H1 (cell line): ENCODE data around the gene TBX4. TPM values are rescaled to one million over a fixed set of nuclear protein-coding genes. Genes with fewer than 3 reads are reported as not detected.
A peak's percentile ranks its signal among the peaks of the same experiment; 100 is the strongest.

Experiments
- CTCF ChIA-PET: fragments of 300-600 bp; sonication (Branson Sonifier 250); formaldehyde crosslinking; loops from one replicate; lab custom pipeline; 2021; ENCODE audit not compliant: partially characterized antibody; lab: Charles Lee
- POLR2A ChIA-PET: fragments of 300-600 bp; sonication (Branson Sonifier 250); formaldehyde crosslinking; loops from one replicate; lab custom pipeline; 2021; ENCODE audit warnings: inconsistent platforms; ENCODE audit not compliant: partially characterized antibody; lab: Charles Lee
- DNase-seq, 2 experiments: peaks; one replicate each; pipeline versions ENCODE4 v3.0.0 to v3.0.0-alpha.2; 2010 to 2022; ENCODE audit warnings: low spot score in 2 of 2, low read depth in 1 of 2, mixed read lengths in 1 of 2
- FAIRE-seq: peaks from 2 replicates; lab custom pipeline; 2011; peaks lifted over from hg19 to GRCh38; lab: Jason Lieb, UNC
- H2AFZ ChIP-seq: 2 replicates; pipeline ENCODE4 v1.8.1; 2012; ENCODE audit warnings: low read length, inconsistent platforms
- H2AK5ac ChIP-seq: 2 replicates; pipeline ENCODE4 v1.6.1; 2013; ENCODE audit warnings: low read depth, low read length
- H2BK120ac ChIP-seq: replicated peaks from 2 replicates; pipeline ENCODE3; 2013; ENCODE audit warnings: low read depth, low read length, inconsistent platforms
- H2BK12ac ChIP-seq: 2 replicates; pipeline ENCODE4 v1.6.1; 2013; ENCODE audit warnings: low read depth, low read length
- H2BK15ac ChIP-seq: 2 replicates; pipeline ENCODE4 v1.6.1; 2013; ENCODE audit warnings: low read length
- H2BK20ac ChIP-seq: 2 replicates; pipeline ENCODE4 v1.6.1; 2013; ENCODE audit warnings: low read length
- H2BK5ac ChIP-seq: 2 replicates; pipeline ENCODE4 v1.6.1; 2013; ENCODE audit warnings: low read depth, low read length
- H3K14ac ChIP-seq: 2 replicates; pipeline ENCODE4 v1.6.1; 2013; ENCODE audit warnings: inconsistent platforms; ENCODE audit not compliant: insufficient read length
- H3K18ac ChIP-seq: 2 replicates; pipeline ENCODE4 v1.6.1; 2013; ENCODE audit warnings: low read length; ENCODE audit errors: extremely low read depth
- H3K23ac ChIP-seq: 2 replicates; pipeline ENCODE4 v1.6.1; 2013; ENCODE audit warnings: inconsistent platforms; ENCODE audit not compliant: insufficient read length
- H3K23me2 ChIP-seq: 2 replicates; pipeline ENCODE4 v1.6.1; 2013; ENCODE audit warnings: low read depth, low read length
- H3K27ac ChIP-seq: 2 replicates; pipeline ENCODE4 v1.6.1; 2011; ENCODE audit warnings: low read depth, low read length, inconsistent platforms
- H3K27me3 ChIP-seq, 4 experiments: replicated peaks in 1 of 4; 1 replicate in 1 of 4; 2 replicates in 3 of 4; pipeline versions ENCODE4 v1.6.1 to v1.8.1; 2011 to 2013; ENCODE audit warnings: low read length in 3 of 4, mild to moderate bottlenecking in 3 of 4, inconsistent platforms in 2 of 4, mixed read lengths in 2 of 4, moderate library complexity in 1 of 4; ENCODE audit not compliant: control insufficient read depth in 3 of 4, insufficient read depth in 3 of 4; ENCODE audit errors: extremely low read depth in 1 of 4
- H3K36me3 ChIP-seq, 4 experiments: 2 replicates each; pipeline versions ENCODE4 v1.6.1 to v1.8.1; 2011 to 2013; ENCODE audit warnings: mild to moderate bottlenecking in 4 of 4, low read length in 3 of 4, moderate library complexity in 2 of 4, control low read depth in 1 of 4, inconsistent platforms in 1 of 4; ENCODE audit not compliant: insufficient read depth in 4 of 4, control insufficient read depth in 2 of 4
- H3K4ac ChIP-seq: replicated peaks from 2 replicates; pipeline ENCODE3; 2013; ENCODE audit warnings: low read length, low read depth, mixed read lengths, inconsistent platforms; ENCODE audit not compliant: insufficient read length
- H3K4me1 ChIP-seq, 4 experiments: replicated peaks in 1 of 4; 1 replicate in 1 of 4; 2 replicates in 3 of 4; pipeline versions ENCODE4 v1.6.1 to v1.8.1; 2011 to 2013; ENCODE audit warnings: low read length in 3 of 4, inconsistent platforms in 2 of 4, mixed read lengths in 1 of 4; ENCODE audit not compliant: insufficient read depth in 4 of 4, control insufficient read depth in 3 of 4
- H3K4me2 ChIP-seq, 2 experiments: 2 replicates each; pipeline versions ENCODE4 v1.6.1 to v1.8.1; 2011 to 2013; ENCODE audit warnings: low read depth in 2 of 2, low read length in 2 of 2, control low read depth in 1 of 2, inconsistent platforms in 1 of 2, mild to moderate bottlenecking in 1 of 2; ENCODE audit not compliant: insufficient read depth in 1 of 2
- H3K4me3 ChIP-seq, 4 experiments: fragments of 200-600, 300-600 bp in 1 of 4; sonication (generic), shearing (Covaris generic), sonication (Bioruptor Twin) in 1 of 4; 2 replicates each; pipeline versions ENCODE4 v1.5.1 to v1.8.1; 2011 to 2016; ENCODE audit warnings: low read length in 4 of 4, low read depth in 3 of 4, control low read depth in 2 of 4, inconsistent platforms in 2 of 4, mild to moderate bottlenecking in 2 of 4, mixed read lengths in 1 of 4, moderate library complexity in 1 of 4; ENCODE audit not compliant: insufficient read depth in 2 of 4; ENCODE audit errors: extremely low read depth in 1 of 4
- H3K56ac ChIP-seq: replicated peaks from 2 replicates; pipeline ENCODE3; 2013; ENCODE audit warnings: low read depth, mild to moderate bottlenecking, mixed read lengths, low read length, inconsistent platforms; ENCODE audit not compliant: insufficient read length
- H3K79me1 ChIP-seq: 2 replicates; pipeline ENCODE4 v1.6.1; 2013; ENCODE audit warnings: low read depth, low read length, control low read depth
- H3K79me2 ChIP-seq, 2 experiments: 2 replicates each; pipeline versions ENCODE4 v1.6.1 to v1.8.1; 2012 to 2013; ENCODE audit warnings: low read length in 2 of 2, mild to moderate bottlenecking in 2 of 2, inconsistent platforms in 1 of 2; ENCODE audit not compliant: insufficient read depth in 2 of 2, control insufficient read depth in 1 of 2
- H3K9ac ChIP-seq, 4 experiments: replicated peaks in 1 of 4; 1 replicate in 1 of 4; 2 replicates in 3 of 4; pipeline versions ENCODE4 v1.6.1 to v1.8.1; 2011 to 2013; ENCODE audit warnings: low read depth in 3 of 4, low read length in 3 of 4, control low read depth in 2 of 4, mild to moderate bottlenecking in 2 of 4, moderate library complexity in 2 of 4, inconsistent platforms in 1 of 4; ENCODE audit errors: extremely low read depth in 1 of 4
- H3K9me3 ChIP-seq, 2 experiments: 2 replicates each; pipeline versions ENCODE4 v1.6.1 to v1.8.1; 2012 to 2013; ENCODE audit warnings: mild to moderate bottlenecking in 2 of 2, moderate library complexity in 2 of 2, control low read depth in 1 of 2, inconsistent platforms in 1 of 2, low read depth in 1 of 2, low read length in 1 of 2, mixed read lengths in 1 of 2; ENCODE audit not compliant: insufficient read depth in 2 of 2
- H4K20me1 ChIP-seq, 2 experiments: replicated peaks in 1 of 2; 2 replicates each; pipeline versions ENCODE3 to v1.8.1; 2011 to 2013; ENCODE audit warnings: inconsistent platforms in 2 of 2, low read length in 2 of 2, mild to moderate bottlenecking in 1 of 2; ENCODE audit not compliant: insufficient read depth in 2 of 2, control insufficient read depth in 1 of 2
- H4K5ac ChIP-seq: 2 replicates; pipeline ENCODE4 v1.6.1; 2013; ENCODE audit warnings: low read length, low read depth, mixed read lengths, inconsistent platforms; ENCODE audit not compliant: insufficient read length
- H4K8ac ChIP-seq: 2 replicates; pipeline ENCODE4 v1.8.0; 2013; ENCODE audit warnings: mild to moderate bottlenecking, moderate library complexity, low read length, inconsistent platforms; ENCODE audit not compliant: insufficient read depth; ENCODE audit errors: extremely low read depth
- H4K91ac ChIP-seq: replicated peaks from 2 replicates; pipeline ENCODE3; 2013; ENCODE audit warnings: low read length, mixed read lengths, inconsistent platforms; ENCODE audit not compliant: insufficient read length
- SP1 ChIP-seq: IDR thresholded peaks from 2 replicates; pipeline ENCODE4 v1.6.1; 2011; ENCODE audit warnings: low read depth, low read length
- SP2 ChIP-seq: IDR thresholded peaks from 2 replicates; pipeline ENCODE4 v1.6.1; 2012; ENCODE audit warnings: mild to moderate bottlenecking, low read length, inconsistent platforms
- YY1 ChIP-seq: IDR thresholded peaks from 2 replicates; pipeline ENCODE4 v1.6.1; 2011; ENCODE audit warnings: low read depth, mild to moderate bottlenecking, low read length
- WGBS, 2 experiments: shearing (Covaris generic) in 1 of 2; methylation state at CpG; one replicate each; pipeline versions ENCODE4 v1.1.6 to v1.1.7; 2013 to 2015; ENCODE audit warnings: low lambda C conversion rate in 2 of 2, mixed read lengths in 2 of 2, inconsistent platforms in 1 of 2, low coverage in 1 of 2, missing lambda C conversion rate in 1 of 2; ENCODE audit not compliant: insufficient replicate concordance in 2 of 2, insufficient coverage in 1 of 2, insufficient read length in 1 of 2; ENCODE audit errors: extremely low coverage in 1 of 2, missing lambda C conversion rate in 1 of 2; 5-methylcytosine and 5-hydroxymethylcytosine counted together
- polyA plus RNA-seq, 7 experiments: library from polyadenylated mRNA; depleted of rRNA in 3 of 7; stranded (reverse) in 5 of 7; unstranded in 2 of 7; fragments of >200 nt in 5 of 7; fragments of 200-250 nt in 2 of 7; gene quantifications; 1 replicate in 5 of 7; 2 replicates in 1 of 7; 4 replicates in 1 of 7; pipeline versions ENCODE4 v1.2.1 to v1.2.3, GENCODE V29; 2011 to 2013; ENCODE audit warnings: missing spikeins in 2 of 7, mixed read lengths in 2 of 7
- total RNA-seq: library from RNA; stranded (reverse); fragmentation: NEBNext Ultra II Directional; extraction: Animal tissue kit (Norgen Biotek cat#: 25700); gene quantifications from 2 replicates; pipeline ENCODE4 v1.2.1, GENCODE V29; 2021
- TF ChIP-seq, protein P1 (sequence below): IDR thresholded peaks from 2 replicates; pipeline ENCODE4 v1.6.1; 2012; ENCODE audit warnings: inconsistent platforms
- TF ChIP-seq, protein P2 (sequence below): IDR thresholded peaks from 2 replicates; pipeline ENCODE4 v1.6.1; 2012; ENCODE audit warnings: inconsistent platforms

Gene TBX4
- total and polyA plus RNA-seq, 2 of the 8 experiments (the other 6 are each of a cell fraction or from before 2014, with no cell fraction given): 0.02 TPM; not detected in 1

DNA sequence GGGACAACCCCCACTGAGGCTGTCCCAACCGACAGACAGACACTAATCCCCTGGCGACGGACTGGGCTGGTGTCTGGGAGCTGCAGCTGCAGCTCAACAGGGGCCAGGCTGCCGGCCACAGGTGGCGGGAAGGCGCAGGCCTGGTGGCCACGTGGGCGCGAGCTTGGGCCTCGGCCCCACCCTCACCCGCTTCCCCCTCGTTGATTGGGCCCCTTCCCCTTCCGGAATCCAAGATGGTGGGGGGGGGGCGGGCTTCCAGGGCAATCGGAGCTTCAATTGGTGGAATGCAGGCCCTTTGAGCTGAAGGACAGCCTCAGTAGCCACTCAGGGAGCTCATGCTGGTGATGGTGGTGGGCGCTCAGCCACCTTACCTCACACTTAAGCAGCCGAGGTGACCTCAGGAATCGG lies 8.7 kb upstream of the TBX4 start:
- H3K9me3 ChIP-seq: no peaks in the 10 kb centered on the region
- 87% methylated on average over 14 of the region's 18 CpGs; no CpG with 5 or more reads in 1 of the 2 experiments for WGBS, 2 experiments
- H3K27me3 ChIP-seq: peaks cover 0 to 10% (median 3%) of the 10 kb centered on the region in 4 experiments; a peak in 5 of 7 replicates
- no peak overlapping the region for H3K23ac ChIP-seq
- no peak overlapping the region for H2BK20ac ChIP-seq
- H3K18ac ChIP-seq: 0 out of 2 replicates have a peak overlapping the region, but pooled peaks have one; percentile 14
- DNase-seq: peak in 1 of 2 experiments; percentile 47
- CTCF ChIA-PET: interaction anchor here (1.2 to 1.8 kb wide), 7 partner anchors 17 to 472 kb away, joined by 3 to 8 read pairs (median 4); no protein-coding TSS in a partner anchor
- H4K5ac ChIP-seq: no peak overlapping the region
- no peak overlapping the region for H3K4me3 ChIP-seq
- no peaks in the 10 kb centered on the region for H3K23me2 ChIP-seq
- no peak overlapping the region for H2BK120ac ChIP-seq
- H3K4me1 ChIP-seq: 0 out of 7 replicates have a peak, but pooled peaks cover 0 to 3% (median 0%) of the 10 kb centered on the region in 4 experiments
- POLR2A ChIA-PET: no interaction called here
- no peak overlapping the region for H3K4me2 ChIP-seq
- H3K27ac ChIP-seq: no peak overlapping the region
- H2AFZ ChIP-seq: no peak overlapping the region
- H4K8ac ChIP-seq: no peak overlapping the region
- H3K56ac ChIP-seq: no peak overlapping the region
- H3K79me2 ChIP-seq: no peaks in the 10 kb centered on the region
- H3K4ac ChIP-seq: no peak overlapping the region
- no peak overlapping the region for H2AK5ac ChIP-seq
- no peak overlapping the region for H2BK15ac ChIP-seq
- FAIRE-seq: no peak
- H2BK5ac ChIP-seq: no peak overlapping the region
- H4K20me1 ChIP-seq: no peaks in the 10 kb centered on the region
- no peak overlapping the region for H3K9ac ChIP-seq
- no peak overlapping the region for H4K91ac ChIP-seq
- no peaks in the 10 kb centered on the region for H3K79me1 ChIP-seq
- H2BK12ac ChIP-seq: no peak overlapping the region
- no peak overlapping the region for H3K14ac ChIP-seq
- H3K36me3 ChIP-seq: no peaks in the 10 kb centered on the region
- TF ChIP-seq, protein P1, sequence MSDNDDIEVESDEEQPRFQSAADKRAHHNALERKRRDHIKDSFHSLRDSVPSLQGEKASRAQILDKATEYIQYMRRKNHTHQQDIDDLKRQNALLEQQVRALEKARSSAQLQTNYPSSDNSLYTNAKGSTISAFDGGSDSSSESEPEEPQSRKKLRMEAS: peak; percentile 47; the same call in 1 of the 2 replicates
- TF ChIP-seq YY1: 0 out of 2 replicates have a peak, but pooled peaks have one; percentile 37
- TF ChIP-seq, protein P2, sequence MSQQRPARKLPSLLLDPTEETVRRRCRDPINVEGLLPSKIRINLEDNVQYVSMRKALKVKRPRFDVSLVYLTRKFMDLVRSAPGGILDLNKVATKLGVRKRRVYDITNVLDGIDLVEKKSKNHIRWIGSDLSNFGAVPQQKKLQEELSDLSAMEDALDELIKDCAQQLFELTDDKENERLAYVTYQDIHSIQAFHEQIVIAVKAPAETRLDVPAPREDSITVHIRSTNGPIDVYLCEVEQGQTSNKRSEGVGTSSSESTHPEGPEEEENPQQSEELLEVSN: peak; percentile 89
- TF ChIP-seq SP2: peak; percentile 20; the same call in 1 of the 2 replicates
- 0 out of 2 replicates have a peak, but pooled peaks have one; percentile 39 for TF ChIP-seq SP1
